GM18526 (cell line): ENCODE results near the gene JAG1.

Source experiments
- POLR2A ChIP-seq: IDR thresholded peaks from 3 replicates; pipeline ENCODE4 v1.6.1; 2011; ENCODE audit not compliant: insufficient read length; ENCODE audit errors: extremely low read depth

The JAG1 gene

GRCh38 chr20:10644458-10645204 is 29.2 kb downstream of the JAG1 start:
- TF ChIP-seq POLR2A, result no peak

GRCh38 chr20:10643560-10643873 is 30.3 kb downstream of the JAG1 start:
- no peak for TF ChIP-seq POLR2A

- TF ChIP-seq POLR2A, result no peak
Observed at GRCh38 chr20:10642856-10643559, 30.8 kb downstream of the JAG1 start.

- no peak for TF ChIP-seq POLR2A
Observed at GRCh38 chr20:10641893-10642292, 31.9 kb downstream of the JAG1 start.

- TF ChIP-seq POLR2A, result no peak
Observed at GRCh38 chr20:10641467-10641866, 32.3 kb downstream of the JAG1 start.

GRCh38 chr20:10640897-10641296 is 32.9 kb downstream of the JAG1 start:
- TF ChIP-seq POLR2A, result no peak

GRCh38 chr20:10639737-10640556 is 33.9 kb downstream of the JAG1 start:
- TF ChIP-seq POLR2A, result no peak

GRCh38 chr20:10639077-10639736 is 34.6 kb downstream of the JAG1 start:
- no peak for TF ChIP-seq POLR2A

GRCh38 chr20:10637563-10637962 is 36.2 kb downstream of the JAG1 start:
- TF ChIP-seq POLR2A, result no peak

- TF ChIP-seq POLR2A, result no peak
Observed at GRCh38 chr20:10637031-10637559, 36.7 kb downstream of the JAG1 start.

GRCh38 chr20:10636326-10636818 is 37.4 kb downstream of the JAG1 start:
- TF ChIP-seq POLR2A, result no peak

GRCh38 chr20:10635476-10636208 is 38.2 kb downstream of the JAG1 start:
- TF ChIP-seq POLR2A, result no peak

- TF ChIP-seq POLR2A, result no peak
Observed at GRCh38 chr20:10634683-10635411, 39.0 kb downstream of the JAG1 start.

GRCh38 chr20:10634211-10634610 is 39.6 kb downstream of the JAG1 start:
- TF ChIP-seq POLR2A, result no peak

GRCh38 chr20:10633718-10634117 is 40.1 kb downstream of the JAG1 start:
- TF ChIP-seq POLR2A, result no peak
